ENCODE results near the gene OR2Y1. TPM values are rescaled to one million over a fixed set of nuclear protein-coding genes. Genes with fewer than 3 reads are reported as not detected.
"Not testable (repeated sequence)": the region's sequence is repeated elsewhere in the genome, so short reads cannot be mapped to it uniquely, and the experiment has no call there.

Gene OR2Y1
- total RNA-seq, 2 donors from 2014 or later, result not detected

DNA sequence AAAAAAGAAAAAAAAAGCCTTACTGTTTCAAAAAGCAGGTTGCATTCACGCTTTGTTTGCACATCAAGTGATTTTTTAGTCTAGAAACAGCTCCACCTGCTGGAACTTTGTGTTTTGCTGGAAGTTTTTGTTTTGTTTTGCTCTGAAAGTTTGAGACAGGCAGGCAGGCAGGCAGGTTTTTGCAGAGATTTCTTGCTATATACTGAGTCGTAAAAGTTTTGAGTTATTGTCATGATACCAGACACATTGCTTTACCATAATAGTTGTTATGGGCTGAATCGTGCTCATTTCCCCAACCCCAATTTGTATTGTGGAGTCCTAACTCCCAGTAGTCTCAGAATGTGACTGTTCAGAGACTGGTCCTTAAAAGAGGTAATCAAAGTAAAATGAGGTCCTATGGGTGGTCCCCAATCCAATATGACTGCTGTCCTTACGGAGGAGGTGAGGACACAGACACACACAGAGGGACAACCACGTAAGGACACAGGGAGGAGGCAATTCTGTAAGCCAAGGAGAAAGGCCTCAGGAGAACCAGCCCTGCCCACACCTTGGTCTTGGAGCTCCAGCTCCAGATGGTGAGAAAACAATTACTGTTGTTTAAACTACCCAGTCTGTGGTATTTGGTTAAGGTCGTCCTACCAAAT, 20.9 kb downstream of the OR2Y1 start:
- no peaks in the 10 kb centered on the region for H3K36me3 ChIP-seq
- H3K27ac ChIP-seq, result no peak overlapping the region
- DNase-seq (ENCODE audit: low spot score), result no peak
- no peaks in the 10 kb centered on the region for H3K4me1 ChIP-seq (ENCODE audit: control insufficient read depth in 1 of 2, low read depth in 2 of 2)
- no peak overlapping the region for H3K4me3 ChIP-seq
- no peak for ATAC-seq (ENCODE audit: insufficient number of reproducible peaks, low FRiP score, low read depth)
- H3K27me3 ChIP-seq (replicated peaks; ENCODE audit: insufficient read depth), result no peaks in the 10 kb centered on the region
- TF ChIP-seq, protein P1, sequence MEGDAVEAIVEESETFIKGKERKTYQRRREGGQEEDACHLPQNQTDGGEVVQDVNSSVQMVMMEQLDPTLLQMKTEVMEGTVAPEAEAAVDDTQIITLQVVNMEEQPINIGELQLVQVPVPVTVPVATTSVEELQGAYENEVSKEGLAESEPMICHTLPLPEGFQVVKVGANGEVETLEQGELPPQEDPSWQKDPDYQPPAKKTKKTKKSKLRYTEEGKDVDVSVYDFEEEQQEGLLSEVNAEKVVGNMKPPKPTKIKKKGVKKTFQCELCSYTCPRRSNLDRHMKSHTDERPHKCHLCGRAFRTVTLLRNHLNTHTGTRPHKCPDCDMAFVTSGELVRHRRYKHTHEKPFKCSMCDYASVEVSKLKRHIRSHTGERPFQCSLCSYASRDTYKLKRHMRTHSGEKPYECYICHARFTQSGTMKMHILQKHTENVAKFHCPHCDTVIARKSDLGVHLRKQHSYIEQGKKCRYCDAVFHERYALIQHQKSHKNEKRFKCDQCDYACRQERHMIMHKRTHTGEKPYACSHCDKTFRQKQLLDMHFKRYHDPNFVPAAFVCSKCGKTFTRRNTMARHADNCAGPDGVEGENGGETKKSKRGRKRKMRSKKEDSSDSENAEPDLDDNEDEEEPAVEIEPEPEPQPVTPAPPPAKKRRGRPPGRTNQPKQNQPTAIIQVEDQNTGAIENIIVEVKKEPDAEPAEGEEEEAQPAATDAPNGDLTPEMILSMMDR (IDR thresholded peaks at IDR 0.05), result no peak
- H3K9me3 ChIP-seq, result no peaks in the 10 kb centered on the region

DNA sequence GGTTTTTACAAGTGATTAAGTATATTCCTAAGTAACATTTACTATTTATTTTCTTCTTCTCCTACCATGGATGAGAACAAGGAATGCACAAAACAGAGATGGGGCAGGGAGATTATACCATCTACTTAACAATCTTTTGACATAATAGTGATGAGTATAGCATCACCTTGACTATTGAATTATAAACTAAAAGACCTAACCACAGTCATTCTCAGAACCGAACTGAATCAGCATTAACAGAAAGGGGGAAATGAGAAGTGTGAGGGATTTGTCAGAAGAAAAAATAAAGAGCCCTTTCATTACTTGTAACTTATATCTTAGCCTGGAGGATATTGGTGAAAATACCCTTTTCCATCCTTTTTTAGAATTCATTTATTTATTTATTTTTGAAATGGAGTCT, 21.9 kb downstream of the OR2Y1 start:
- no peaks in the 10 kb centered on the region for H3K36me3 ChIP-seq
- TF ChIP-seq, protein P1 (IDR thresholded peaks at IDR 0.05), result no peak
- H3K27me3 ChIP-seq (replicated peaks; ENCODE audit: insufficient read depth), result no peaks in the 10 kb centered on the region
- H3K4me3 ChIP-seq, result no peak overlapping the region
- no peaks in the 10 kb centered on the region for H3K9me3 ChIP-seq
- DNase-seq (ENCODE audit: low spot score), result no peak
- no peak for ATAC-seq (ENCODE audit: insufficient number of reproducible peaks, low FRiP score, low read depth)
- no peak overlapping the region for H3K27ac ChIP-seq
- H3K4me1 ChIP-seq (ENCODE audit: control insufficient read depth in 1 of 2, low read depth in 2 of 2), result no peaks in the 10 kb centered on the region

DNA sequence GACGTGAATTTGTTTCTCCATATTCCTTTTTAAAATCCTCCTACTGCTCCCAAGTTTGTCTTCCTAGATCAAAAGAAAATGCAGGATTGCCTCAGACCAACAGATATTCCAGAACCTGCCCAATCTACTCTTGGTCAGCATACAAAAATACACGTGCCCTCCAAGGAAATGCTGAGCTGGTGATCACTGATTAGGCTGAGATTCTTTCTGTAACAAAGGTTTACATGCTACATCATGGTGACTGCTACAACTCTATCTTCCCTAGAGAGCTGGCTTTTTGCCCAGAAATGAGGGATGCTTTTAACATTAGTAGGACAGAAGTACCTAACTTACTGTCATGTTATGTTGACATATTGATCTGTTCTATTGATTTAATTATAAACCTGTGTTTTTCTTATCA, 35.5 kb downstream of the OR2Y1 start:
- DNase-seq (ENCODE audit: low spot score) (no peak), ATAC-seq (ENCODE audit: insufficient number of reproducible peaks, low FRiP score, low read depth) (no peak)
- Histone ChIP-seq H3K27me3 (replicated peaks; ENCODE audit: insufficient read depth) (no peaks in the 10 kb centered on the region), H3K27ac (no peak overlapping the region), H3K36me3 (no peaks in the 10 kb centered on the region), H3K4me3 (no peak overlapping the region), H3K4me1 (ENCODE audit: control insufficient read depth in 1 of 2, low read depth in 2 of 2) (no peaks in the 10 kb centered on the region), H3K9me3 (no peaks in the 10 kb centered on the region)
- TF ChIP-seq, protein P1 (IDR thresholded peaks at IDR 0.05), result no peak

DNA sequence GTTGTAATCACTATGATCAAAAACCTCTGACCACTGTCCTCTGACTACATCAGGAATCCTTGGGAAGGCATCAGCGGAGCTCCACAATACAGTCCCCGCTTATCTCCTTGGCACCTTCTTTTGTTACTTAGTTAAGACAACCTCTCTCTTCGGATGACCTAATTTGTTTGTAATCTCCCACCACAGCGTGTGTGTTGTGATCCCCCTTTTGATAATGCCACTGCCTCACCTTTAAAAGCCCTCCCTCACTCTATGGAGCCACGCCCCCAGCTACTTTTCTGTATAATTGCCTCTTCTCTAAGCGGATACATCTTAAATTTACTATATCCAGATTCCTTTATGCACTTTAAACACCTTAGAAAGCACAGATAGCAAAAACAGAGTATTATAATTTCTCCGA, 35.9 kb downstream of the OR2Y1 start:
- H3K36me3 ChIP-seq, result no peaks in the 10 kb centered on the region
- H3K9me3 ChIP-seq, result no peaks in the 10 kb centered on the region
- no peaks in the 10 kb centered on the region for H3K27me3 ChIP-seq (replicated peaks; ENCODE audit: insufficient read depth)
- H3K4me1 ChIP-seq (ENCODE audit: control insufficient read depth in 1 of 2, low read depth in 2 of 2), result no peaks in the 10 kb centered on the region
- no peak overlapping the region for H3K27ac ChIP-seq
- H3K4me3 ChIP-seq, result no peak overlapping the region
- DNase-seq (ENCODE audit: low spot score) (no peak), ATAC-seq (ENCODE audit: insufficient number of reproducible peaks, low FRiP score, low read depth) (no peak)
- TF ChIP-seq, protein P1 (IDR thresholded peaks at IDR 0.05), result no peak

DNA sequence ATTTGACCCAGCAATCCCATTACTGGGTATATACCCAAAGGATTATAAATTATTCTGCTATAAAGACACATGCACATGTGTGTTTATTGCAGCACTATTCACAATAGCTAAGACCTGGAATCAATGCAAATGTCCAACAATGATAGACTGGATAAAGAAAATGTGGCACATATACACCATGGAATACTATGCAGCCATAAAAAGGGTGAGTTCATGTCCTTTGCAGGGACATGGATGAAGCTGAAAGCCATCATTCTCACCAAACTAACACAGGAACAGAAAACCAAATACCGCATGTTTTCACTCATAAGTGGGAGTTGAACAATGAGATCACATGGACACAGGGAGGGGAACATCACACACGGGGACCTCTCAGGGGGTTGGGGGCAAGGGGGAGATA, 36.5 kb downstream of the OR2Y1 start:
- H3K27me3 ChIP-seq (replicated peaks; ENCODE audit: insufficient read depth); H3K4me1 ChIP-seq (ENCODE audit: control insufficient read depth in 1 of 2, low read depth in 2 of 2); H3K36me3 ChIP-seq; ATAC-seq (ENCODE audit: insufficient number of reproducible peaks, low FRiP score, low read depth); H3K4me3 ChIP-seq; H3K9me3 ChIP-seq; DNase-seq (ENCODE audit: low spot score); H3K27ac ChIP-seq: not testable (repeated sequence)

DNA sequence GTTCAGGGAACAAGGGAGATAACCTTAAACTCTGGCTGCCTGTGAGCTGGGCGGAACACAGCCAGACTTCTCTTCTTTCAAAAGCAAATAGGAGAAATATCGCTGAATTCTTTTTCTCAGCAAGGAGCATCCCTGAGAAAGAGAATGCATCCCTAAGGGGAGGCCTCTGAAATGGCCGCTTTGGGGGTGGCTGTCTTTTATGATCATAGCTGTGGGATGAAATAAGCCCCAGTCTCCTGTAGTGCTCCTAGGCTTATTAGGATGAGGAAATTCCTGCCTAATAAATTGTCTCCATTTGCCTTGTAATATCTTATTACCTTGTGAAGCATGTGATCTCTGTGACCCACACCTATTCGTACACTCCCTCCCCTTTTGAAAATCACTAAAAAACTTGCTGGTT, 39.4 kb downstream of the OR2Y1 start:
- H3K4me1 ChIP-seq (ENCODE audit: control insufficient read depth in 1 of 2, low read depth in 2 of 2); H3K27ac ChIP-seq; DNase-seq (ENCODE audit: low spot score); H3K27me3 ChIP-seq (replicated peaks; ENCODE audit: insufficient read depth); H3K36me3 ChIP-seq; ATAC-seq (ENCODE audit: insufficient number of reproducible peaks, low FRiP score, low read depth); H3K9me3 ChIP-seq; H3K4me3 ChIP-seq: not testable (repeated sequence)
